Fibroblast of pulmonary artery (primary cell): Measurements from ENCODE around the gene GLIS1.

Experiments used
- DNase-seq: peaks from one replicate; pipeline ENCODE4 v3.0.0-alpha.2; 2010; ENCODE audit warnings: low read depth
- H3K4me3 ChIP-seq: replicated peaks from 2 replicates; pipeline ENCODE4 v1.5.1; 2011; ENCODE audit warnings: low read depth, mild to moderate bottlenecking, control low read depth, low read length, moderate library complexity
- TF ChIP-seq, protein P1 (sequence below): IDR thresholded peaks from 2 replicates; pipeline ENCODE4 v1.5.1; 2011; ENCODE audit warnings: mild to moderate bottlenecking, control low read depth, low read length, inconsistent platforms; ENCODE audit errors: missing control alignments

GLIS1 gene

DNA sequence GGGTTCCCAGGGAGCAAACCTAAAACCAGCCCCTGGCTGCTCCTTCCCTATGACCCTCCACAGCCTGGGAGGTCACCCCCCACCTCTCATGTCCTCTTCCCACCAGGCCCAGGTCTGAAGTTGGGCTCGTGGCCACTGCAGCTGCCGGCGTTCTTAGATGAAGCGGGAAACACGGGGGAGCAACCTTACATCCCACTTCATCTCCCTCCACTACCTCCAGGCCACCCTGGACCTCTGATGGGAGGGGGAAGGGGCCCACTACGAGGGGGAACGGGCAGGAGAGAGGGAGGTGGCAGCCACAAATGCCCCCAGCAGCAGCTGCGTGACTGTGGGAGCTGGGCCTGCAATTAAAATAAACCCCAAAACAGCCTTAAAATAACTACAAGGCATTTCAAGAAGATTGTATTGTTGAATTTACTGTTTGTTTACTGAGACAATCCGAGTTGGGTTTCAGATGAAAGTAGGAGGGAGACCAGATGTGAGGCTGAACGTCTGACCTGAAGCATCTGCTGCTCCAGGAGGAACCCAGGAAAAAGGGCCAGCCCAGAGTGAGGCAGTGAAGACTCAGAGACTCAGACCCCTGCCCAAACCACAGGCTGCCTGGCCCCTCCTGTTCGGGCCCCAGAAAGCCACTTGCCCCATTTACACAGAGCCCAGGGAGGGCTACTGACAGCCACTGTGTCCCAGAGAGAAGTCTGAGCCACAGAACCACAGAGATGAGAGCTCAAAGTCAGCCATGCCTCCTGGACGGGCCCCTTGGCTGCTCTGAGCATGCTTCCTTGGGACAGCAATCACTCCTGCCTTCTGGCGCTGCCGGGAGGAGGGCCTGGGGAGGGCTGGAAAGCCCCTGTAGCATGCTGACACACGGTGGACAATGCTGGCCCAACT, 59.8 kb downstream of the GLIS1 start:
- TF ChIP-seq, protein P1, sequence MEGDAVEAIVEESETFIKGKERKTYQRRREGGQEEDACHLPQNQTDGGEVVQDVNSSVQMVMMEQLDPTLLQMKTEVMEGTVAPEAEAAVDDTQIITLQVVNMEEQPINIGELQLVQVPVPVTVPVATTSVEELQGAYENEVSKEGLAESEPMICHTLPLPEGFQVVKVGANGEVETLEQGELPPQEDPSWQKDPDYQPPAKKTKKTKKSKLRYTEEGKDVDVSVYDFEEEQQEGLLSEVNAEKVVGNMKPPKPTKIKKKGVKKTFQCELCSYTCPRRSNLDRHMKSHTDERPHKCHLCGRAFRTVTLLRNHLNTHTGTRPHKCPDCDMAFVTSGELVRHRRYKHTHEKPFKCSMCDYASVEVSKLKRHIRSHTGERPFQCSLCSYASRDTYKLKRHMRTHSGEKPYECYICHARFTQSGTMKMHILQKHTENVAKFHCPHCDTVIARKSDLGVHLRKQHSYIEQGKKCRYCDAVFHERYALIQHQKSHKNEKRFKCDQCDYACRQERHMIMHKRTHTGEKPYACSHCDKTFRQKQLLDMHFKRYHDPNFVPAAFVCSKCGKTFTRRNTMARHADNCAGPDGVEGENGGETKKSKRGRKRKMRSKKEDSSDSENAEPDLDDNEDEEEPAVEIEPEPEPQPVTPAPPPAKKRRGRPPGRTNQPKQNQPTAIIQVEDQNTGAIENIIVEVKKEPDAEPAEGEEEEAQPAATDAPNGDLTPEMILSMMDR = no peak
- H3K4me3 ChIP-seq = no peak overlapping the region
- no peak for DNase-seq

DNA sequence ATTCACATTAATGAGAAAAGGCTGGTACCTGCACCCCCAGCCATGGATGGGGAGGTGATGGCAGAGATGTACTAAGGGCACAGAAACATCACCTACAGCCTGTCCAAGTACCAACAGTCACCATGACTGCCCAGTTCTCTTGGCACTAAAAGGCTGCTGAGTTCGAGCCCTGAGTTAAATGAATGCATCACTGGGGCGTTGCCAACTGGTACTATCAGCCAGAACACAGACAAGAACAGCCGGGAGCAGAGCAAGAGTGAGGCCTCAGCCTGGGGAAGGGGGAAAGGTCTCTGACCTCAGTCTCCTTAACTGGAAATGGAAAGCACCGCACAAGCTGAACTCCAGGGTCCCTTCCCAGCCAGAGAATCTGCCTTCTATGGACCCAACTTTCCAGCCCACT, 60.5 kb downstream of the GLIS1 start:
- TF ChIP-seq, protein P1 = no peak
- no peak for DNase-seq
- no peak overlapping the region for H3K4me3 ChIP-seq

DNA sequence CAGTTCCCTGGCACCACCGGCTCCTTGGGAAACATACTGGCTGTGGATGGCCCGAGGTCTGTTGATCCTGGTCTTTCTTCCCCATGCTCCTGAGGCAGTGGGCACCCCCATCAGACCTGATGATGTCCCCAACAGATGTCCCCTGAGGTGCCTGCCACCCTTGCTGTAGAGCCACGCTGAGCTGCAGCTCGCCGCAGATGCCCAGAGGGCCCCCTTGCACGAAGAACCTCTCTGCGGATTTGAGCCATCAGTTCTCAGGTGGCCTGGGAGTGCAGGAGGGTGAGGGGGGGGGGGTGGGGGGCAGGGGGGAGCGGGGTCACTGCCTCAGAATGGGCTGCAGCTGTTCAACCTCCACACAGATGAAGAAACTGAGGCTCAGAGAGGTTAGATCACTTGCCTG, 60.9 kb downstream of the GLIS1 start:
- no peak overlapping the region for H3K4me3 ChIP-seq
- DNase-seq = no peak
- TF ChIP-seq, protein P1 = no peak

DNA sequence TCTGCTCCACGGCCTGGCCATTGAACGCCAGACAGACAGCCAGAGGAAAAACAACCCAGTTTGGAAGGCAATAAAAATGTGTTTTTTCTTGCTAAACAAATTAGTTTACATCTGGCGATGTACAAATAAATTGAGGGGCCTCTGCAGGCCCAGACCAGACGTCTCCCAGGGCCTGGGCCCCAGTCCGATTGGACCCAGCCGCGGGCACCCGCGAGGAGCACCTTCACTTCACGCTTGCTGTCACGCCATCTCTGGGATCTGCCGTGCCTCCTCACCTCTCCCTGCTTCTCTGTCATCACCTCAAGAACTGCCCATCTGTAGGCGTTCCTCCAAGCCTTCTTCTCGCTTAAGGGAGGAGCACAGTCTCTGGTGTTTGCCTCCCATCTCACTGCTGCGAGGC, 61.5 kb downstream of the GLIS1 start:
- TF ChIP-seq, protein P1 = no peak
- H3K4me3 ChIP-seq = no peak overlapping the region

DNA sequence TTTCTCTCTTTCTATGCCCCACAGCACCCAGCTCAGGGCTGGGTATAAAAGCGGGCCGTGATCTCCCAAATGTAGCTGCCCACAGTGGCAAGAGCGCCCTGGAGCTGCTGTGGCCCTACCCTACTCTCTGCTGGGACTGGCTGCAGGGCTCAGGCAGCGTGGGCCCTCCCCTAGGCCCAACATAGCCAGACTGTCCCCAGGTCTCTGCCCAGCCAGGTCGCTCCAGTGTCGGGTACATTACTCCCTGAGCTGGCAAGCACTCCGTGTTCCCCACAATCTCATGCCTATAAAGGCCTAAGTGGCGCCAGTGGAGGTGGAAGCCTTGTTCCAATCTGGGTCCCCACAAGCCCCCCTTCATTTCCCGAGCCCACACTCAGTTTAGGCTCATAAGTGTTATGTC, 66.2 kb downstream of the GLIS1 start:
- TF ChIP-seq, protein P1 = no peak
- no peak for DNase-seq
- H3K4me3 ChIP-seq = no peak overlapping the region

More for the DNA sequence above, 61.5 kb downstream of the GLIS1 start:
- no peak for DNase-seq

DNA sequence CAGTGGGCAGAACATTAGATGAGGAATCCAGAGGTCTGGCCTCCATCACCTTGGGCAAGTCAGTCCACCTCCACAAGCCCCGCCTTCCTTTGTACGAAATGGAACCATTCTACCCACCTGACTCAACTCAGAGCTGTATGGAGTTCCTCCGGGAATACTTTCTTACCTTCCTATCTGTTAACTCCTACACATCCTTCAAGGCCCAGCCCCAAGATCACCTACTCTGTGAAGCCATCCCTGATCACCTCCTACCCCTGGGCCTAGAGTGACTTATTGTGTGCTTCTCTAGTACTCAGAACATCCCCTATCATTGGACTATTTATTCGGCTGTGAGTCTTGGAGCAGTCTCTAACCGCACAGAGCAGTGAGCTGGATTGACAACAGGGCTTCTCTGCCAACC, 66.7 kb downstream of the GLIS1 start:
- no peak overlapping the region for H3K4me3 ChIP-seq
- TF ChIP-seq, protein P1 = no peak
- no peak for DNase-seq

DNA sequence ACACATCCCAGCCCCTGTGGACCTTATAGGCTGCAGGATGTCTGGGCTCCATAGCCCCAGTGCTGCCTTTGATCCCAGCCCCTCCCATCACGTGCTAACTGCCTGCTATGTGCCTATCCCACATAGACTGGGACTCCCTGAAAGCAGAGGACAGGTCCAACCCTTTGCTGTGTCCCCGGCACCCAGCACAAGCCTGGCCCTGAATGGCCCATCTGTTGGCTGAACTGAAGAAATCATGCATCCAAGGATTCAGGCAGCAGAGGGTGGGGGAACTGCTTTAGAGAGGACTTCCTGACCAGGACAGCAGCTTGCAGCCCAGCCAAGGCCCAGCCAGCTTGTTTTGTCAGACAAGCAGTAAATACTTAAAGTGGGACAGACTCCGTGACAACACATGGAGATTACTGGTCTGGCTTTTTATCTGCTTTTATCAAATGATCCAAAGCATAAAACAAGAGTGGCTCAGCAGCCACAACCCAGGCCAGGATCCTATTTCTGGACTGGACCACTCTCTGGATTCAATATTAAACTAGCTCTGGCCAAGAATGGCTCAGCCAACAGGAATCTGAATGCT, 69.3 kb downstream of the GLIS1 start:
- no peak for DNase-seq
- TF ChIP-seq, protein P1 = no peak
- H3K4me3 ChIP-seq = no peak overlapping the region
